Brain microvascular endothelial cell (primary cell): Measurements from ENCODE around the gene APLF.
"Not testable (repeated sequence)": the region's sequence is repeated elsewhere in the genome, so short reads cannot be mapped to it uniquely, and the experiment has no call there.

Experiments
- DNase-seq: peaks from one replicate; pipeline ENCODE4 v3.0.0-alpha.2; 2020
- H3K27ac ChIP-seq: fragments of 250-450 bp; sonication (Bioruptor Pico); 2 replicates; pipeline ENCODE4 v1.5.1; 2020; ENCODE audit warnings: mild to moderate bottlenecking, moderate library complexity
- H3K27me3 ChIP-seq: fragments of 250-450 bp; sonication (Bioruptor Pico); replicated peaks from 2 replicates; pipeline ENCODE4 v1.5.1; 2020; ENCODE audit warnings: mild to moderate bottlenecking
- H3K36me3 ChIP-seq: fragments of 250-450 bp; sonication (Bioruptor Pico); replicated peaks from 2 replicates; pipeline ENCODE4 v1.5.1; 2020; ENCODE audit warnings: mild to moderate bottlenecking
- H3K4me3 ChIP-seq: 2 replicates; pipeline ENCODE4 v1.5.1; 2011; ENCODE audit warnings: low read depth, mild to moderate bottlenecking, control low read depth, low read length, moderate library complexity
- in situ Hi-C: cut with HindIII; loops from 2 replicates; pipeline ENCODE4 v1.10.0; 2017; ENCODE audit warnings: low sequenced_read_pairs, low pct_ligation_motif_present
- TF ChIP-seq, protein P1 (sequence below): IDR thresholded peaks from 2 replicates; pipeline ENCODE4 v1.5.1; 2011; ENCODE audit warnings: low read depth, mild to moderate bottlenecking, moderate library complexity, low read length, control low read depth, inconsistent platforms; ENCODE audit errors: missing control alignments

APLF gene

DNA sequence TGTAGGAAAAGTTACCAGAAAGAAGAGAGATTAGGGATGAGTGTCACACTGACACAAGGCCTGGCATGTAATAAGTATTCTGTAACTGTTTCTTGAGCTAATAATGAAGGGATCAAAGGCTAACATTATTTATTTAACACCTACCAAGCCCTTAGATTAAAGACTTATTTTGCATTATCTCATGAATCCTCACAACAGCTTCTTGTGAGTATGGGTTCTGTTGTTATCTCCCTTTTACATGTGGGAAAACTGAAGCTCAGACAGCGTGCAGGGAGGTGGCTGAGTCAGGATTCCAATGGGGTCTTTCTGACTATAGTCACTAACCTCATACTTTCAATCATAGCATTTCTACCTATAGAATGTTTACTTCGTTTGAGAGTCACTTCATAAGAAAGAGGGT lies 97.0 kb downstream of the APLF start:
- DNase-seq = no peak
- Histone ChIP-seq H3K4me3 (no peak overlapping the region), H3K36me3 (no peaks in the 10 kb centered on the region), H3K27me3 (no peaks in the 10 kb centered on the region), H3K27ac (no peak overlapping the region)
- TF ChIP-seq, protein P1, sequence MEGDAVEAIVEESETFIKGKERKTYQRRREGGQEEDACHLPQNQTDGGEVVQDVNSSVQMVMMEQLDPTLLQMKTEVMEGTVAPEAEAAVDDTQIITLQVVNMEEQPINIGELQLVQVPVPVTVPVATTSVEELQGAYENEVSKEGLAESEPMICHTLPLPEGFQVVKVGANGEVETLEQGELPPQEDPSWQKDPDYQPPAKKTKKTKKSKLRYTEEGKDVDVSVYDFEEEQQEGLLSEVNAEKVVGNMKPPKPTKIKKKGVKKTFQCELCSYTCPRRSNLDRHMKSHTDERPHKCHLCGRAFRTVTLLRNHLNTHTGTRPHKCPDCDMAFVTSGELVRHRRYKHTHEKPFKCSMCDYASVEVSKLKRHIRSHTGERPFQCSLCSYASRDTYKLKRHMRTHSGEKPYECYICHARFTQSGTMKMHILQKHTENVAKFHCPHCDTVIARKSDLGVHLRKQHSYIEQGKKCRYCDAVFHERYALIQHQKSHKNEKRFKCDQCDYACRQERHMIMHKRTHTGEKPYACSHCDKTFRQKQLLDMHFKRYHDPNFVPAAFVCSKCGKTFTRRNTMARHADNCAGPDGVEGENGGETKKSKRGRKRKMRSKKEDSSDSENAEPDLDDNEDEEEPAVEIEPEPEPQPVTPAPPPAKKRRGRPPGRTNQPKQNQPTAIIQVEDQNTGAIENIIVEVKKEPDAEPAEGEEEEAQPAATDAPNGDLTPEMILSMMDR = no peak
- in situ Hi-C loops = no loop called here

DNA sequence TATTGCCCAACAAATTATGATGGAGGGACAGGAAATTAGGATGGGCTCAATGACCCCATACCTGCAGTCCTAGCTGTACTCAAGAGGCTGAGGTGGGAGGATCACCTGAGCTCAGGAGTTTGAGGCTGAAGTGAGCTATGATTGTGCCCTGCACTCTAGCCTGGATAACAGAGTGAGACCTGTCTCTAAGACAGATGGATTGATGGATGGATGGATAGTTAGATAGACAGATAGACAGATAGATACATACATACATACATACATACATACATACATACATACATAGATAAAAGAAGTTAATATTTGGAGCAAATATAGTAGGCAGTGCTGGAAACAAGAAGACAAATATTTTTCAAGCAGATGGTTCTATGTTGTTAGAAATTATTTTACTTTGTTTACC lies 97.9 kb downstream of the APLF start:
- no peak for DNase-seq
- TF ChIP-seq, protein P1 = no peak
- in situ Hi-C loops = no loop called here
- Histone ChIP-seq H3K27ac (no peak overlapping the region), H3K4me3 (no peak overlapping the region), H3K36me3 (no peaks in the 10 kb centered on the region), H3K27me3 (no peaks in the 10 kb centered on the region)

DNA sequence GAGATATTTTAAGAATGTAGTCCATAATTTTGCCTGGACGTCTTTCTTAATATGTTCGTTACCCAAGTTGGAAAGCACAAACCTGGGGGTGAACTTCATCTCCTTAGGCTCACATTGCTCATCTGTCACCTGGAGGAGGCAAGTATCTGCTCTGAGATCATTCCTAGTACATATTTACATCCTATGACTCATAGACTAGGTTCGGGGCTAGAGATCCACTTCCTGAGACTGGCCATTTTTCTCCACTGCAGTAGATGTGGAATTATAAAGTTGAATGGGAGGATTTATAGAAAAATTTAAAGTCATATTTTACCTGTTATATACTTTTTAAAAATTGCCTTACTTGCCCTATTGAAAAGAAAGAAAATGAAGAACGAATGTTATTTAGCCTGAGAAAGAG lies 98.5 kb downstream of the APLF start:
- in situ Hi-C loops = no loop called here
- H3K27ac ChIP-seq = no peak overlapping the region
- no peaks in the 10 kb centered on the region for H3K27me3 ChIP-seq
- no peak overlapping the region for H3K4me3 ChIP-seq
- TF ChIP-seq, protein P1 = no peak
- DNase-seq = peak; percentile 27
- no peaks in the 10 kb centered on the region for H3K36me3 ChIP-seq

DNA sequence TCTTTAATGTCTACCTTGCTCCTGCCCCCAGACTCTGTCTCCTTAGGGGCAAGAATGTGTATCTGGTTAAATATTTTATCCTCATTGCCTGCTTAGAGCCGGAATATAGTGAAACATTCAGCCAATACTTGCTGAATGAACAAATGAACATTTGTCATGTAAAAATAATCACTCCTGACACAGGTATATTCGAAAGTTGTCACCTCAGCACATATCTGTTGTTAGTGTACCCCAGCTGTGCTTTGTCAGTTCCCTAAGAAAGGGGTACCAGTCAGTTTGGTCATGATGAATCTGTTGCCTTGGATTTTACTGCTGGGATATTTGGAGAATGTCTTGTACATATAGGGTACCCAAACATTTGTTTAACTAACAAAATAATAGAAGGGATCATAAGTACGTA lies 99.0 kb downstream of the APLF start:
- no peaks in the 10 kb centered on the region for H3K27me3 ChIP-seq
- no peaks in the 10 kb centered on the region for H3K36me3 ChIP-seq
- in situ Hi-C loops = no loop called here
- TF ChIP-seq, protein P1 = no peak
- no peak overlapping the region for H3K4me3 ChIP-seq
- H3K27ac ChIP-seq = no peak overlapping the region
- DNase-seq = no peak

DNA sequence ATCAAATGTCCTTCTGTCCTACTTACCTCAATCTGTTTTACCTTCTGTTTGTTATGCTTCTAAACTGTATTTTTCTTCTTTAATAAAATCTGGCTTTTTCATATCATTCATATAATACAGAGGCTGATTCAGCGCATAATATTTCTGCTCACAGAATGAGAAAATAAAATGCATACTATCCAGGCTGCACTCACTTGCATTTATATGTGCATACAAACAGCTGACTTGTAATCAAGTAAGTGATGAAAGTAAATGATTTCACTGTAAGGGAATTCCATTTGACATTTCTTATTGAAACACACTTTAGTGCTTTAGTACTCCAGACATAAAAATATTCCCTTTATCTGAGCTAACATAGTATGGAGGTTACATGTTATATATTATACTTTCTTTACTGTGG lies 100.7 kb downstream of the APLF start:
- no peaks in the 10 kb centered on the region for H3K27me3 ChIP-seq
- no peaks in the 10 kb centered on the region for H3K36me3 ChIP-seq
- TF ChIP-seq, protein P1 = no peak
- in situ Hi-C loops = no loop called here
- no peak overlapping the region for H3K27ac ChIP-seq
- H3K4me3 ChIP-seq = no peak overlapping the region
- DNase-seq = no peak

DNA sequence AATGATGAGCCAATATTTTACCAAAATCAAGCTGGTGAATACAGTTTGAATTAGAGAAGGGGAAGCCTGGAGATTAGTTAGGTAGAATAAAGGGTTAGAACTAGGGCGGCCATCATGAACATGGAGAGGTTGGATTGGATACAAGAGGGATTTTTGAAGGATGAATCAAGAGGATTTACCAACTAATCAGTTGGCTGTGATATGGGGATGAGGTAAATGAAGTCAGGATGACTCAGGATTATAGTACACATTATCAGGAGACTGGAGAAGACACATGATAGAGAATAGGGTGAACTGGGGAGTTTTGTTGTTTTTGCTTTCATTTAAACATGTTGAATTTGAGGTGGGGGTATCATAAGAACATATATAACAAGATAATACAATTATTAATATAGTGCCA lies 102.2 kb downstream of the APLF start:
- Histone ChIP-seq H3K36me3 (no peaks in the 10 kb centered on the region), H3K27ac (no peak overlapping the region), H3K27me3 (no peaks in the 10 kb centered on the region), H3K4me3 (no peak overlapping the region)
- peak; percentile 47 for DNase-seq
- TF ChIP-seq, protein P1 = no peak
- in situ Hi-C loops = no loop called here

DNA sequence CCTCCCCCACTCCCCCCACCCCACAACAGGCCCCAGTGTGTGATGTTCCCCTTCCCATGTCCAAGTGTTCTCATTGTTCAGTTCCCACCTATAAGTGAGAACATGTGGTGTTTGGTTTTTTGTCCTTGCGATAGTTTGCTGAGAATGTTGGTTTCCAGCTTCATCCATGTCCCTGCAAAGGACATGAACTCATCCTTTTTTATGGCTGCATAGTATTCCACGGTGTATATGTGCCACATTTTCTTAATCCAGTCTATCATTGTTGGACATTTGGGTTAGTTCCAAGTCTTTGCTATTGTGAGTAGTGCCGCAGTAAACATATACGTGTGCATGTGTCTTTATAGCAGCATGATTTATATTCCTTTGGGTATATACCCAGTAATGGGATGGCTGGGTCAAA lies 103.0 kb downstream of the APLF start:
- H3K27ac ChIP-seq, in situ Hi-C loops, DNase-seq: not testable (repeated sequence)

More for the DNA sequence above, 103.0 kb downstream of the APLF start:
- not testable (repeated sequence) for H3K4me3 ChIP-seq, H3K36me3 ChIP-seq, H3K27me3 ChIP-seq
